Measurements from ENCODE around the gene HAL. TPM values are rescaled to one million over a fixed set of nuclear protein-coding genes. Genes with fewer than 3 reads are reported as not detected.
"Not testable (repeated sequence)": the region's sequence is repeated elsewhere in the genome, so short reads cannot be mapped to it uniquely, and the experiment has no call there.

The HAL gene
- total RNA-seq, 4 donors from 2014 or later: 0.29 to 1.1 TPM; not detected in 2

DNA sequence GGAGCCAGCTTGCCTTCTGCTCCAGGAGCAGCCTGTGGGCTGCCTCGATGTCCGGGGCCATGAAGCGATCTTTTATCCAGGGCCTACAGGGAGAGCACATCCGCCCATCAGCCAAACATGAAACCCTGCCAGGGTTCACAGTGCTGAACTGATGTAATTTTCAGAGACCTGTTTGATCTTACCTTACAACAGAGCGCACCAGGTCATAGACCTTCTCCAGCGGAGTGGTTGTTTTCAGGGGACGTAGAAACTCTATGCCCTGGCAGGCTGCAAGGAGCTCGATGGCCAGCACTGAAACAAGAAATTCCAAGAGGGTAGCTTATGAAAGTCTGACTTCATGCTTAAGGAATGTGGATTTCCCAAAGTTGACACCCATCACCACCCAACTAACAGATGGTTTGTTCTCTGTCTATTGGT lies 19.7 kb downstream of the HAL start:
- H3K27ac ChIP-seq: no peak overlapping the region
- no peak overlapping the region for H3K4me3 ChIP-seq
- no peaks in the 10 kb centered on the region for H3K4me1 ChIP-seq
- no peak for DNase-seq
- H3K9me3 ChIP-seq: no peaks in the 10 kb centered on the region
- intact Hi-C loops (cut with DNase I; ENCODE audit: low total_unique reads): no loop called here
- TF ChIP-seq, protein P1, sequence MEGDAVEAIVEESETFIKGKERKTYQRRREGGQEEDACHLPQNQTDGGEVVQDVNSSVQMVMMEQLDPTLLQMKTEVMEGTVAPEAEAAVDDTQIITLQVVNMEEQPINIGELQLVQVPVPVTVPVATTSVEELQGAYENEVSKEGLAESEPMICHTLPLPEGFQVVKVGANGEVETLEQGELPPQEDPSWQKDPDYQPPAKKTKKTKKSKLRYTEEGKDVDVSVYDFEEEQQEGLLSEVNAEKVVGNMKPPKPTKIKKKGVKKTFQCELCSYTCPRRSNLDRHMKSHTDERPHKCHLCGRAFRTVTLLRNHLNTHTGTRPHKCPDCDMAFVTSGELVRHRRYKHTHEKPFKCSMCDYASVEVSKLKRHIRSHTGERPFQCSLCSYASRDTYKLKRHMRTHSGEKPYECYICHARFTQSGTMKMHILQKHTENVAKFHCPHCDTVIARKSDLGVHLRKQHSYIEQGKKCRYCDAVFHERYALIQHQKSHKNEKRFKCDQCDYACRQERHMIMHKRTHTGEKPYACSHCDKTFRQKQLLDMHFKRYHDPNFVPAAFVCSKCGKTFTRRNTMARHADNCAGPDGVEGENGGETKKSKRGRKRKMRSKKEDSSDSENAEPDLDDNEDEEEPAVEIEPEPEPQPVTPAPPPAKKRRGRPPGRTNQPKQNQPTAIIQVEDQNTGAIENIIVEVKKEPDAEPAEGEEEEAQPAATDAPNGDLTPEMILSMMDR (IDR thresholded peaks at IDR 0.05): no peak
- no peak for TF ChIP-seq POLR2A (IDR thresholded peaks at IDR 0.05)
- H3K27me3 ChIP-seq: no peaks in the 10 kb centered on the region
- H3K36me3 ChIP-seq: no peaks in the 10 kb centered on the region

DNA sequence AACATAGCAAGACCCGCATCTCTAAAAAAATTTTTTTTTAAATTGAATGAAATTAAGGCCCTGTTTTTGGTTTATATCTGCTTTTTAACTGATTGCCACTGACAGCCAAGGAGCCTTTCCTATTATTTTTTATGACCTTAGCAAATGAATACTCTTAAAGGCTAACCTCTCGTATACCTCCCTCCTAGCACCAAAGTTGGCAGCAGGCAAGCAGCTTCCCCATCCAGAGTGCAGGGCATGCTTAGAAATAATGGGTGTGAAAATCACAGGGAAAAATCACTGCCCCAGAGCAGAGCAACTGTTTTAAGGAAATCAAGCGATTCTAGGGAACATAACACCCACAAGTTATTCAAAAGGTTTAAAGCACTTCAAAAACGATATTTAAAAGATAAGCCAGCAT lies 20.7 kb downstream of the HAL start:
- intact Hi-C loops (cut with DNase I; ENCODE audit: low total_unique reads): no loop called here
- Histone ChIP-seq H3K9me3 (no peaks in the 10 kb centered on the region), H3K27me3 (no peaks in the 10 kb centered on the region), H3K4me1 (no peaks in the 10 kb centered on the region), H3K27ac (no peak overlapping the region), H3K4me3 (no peak overlapping the region), H3K36me3 (no peaks in the 10 kb centered on the region)
- no peak for DNase-seq
- TF ChIP-seq POLR2A (IDR thresholded peaks at IDR 0.05): no peak
- TF ChIP-seq, protein P1 (IDR thresholded peaks at IDR 0.05): no peak

DNA sequence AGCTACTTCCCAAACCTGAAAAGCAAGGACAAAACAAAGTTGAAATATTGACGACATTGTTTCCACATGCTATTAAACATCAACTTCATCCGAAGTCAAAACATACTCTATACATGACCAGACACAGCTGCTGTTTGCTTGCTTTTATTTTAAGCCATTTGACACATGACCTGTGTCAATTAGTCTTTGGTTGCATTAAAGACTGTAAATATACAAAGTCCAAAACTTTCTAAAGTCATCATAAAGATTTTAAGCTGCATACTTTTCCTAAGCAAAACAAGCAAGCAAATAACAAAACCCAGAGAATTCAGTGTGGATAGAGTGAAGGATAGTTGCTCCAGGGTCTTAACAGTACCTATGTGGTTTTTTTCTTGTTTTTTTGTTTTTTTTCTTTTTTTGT lies 21.8 kb downstream of the HAL start:
- Histone ChIP-seq H3K4me3 (no peak overlapping the region), H3K9me3 (no peaks in the 10 kb centered on the region), H3K36me3 (no peaks in the 10 kb centered on the region), H3K27ac (no peak overlapping the region), H3K27me3 (no peaks in the 10 kb centered on the region), H3K4me1 (no peaks in the 10 kb centered on the region)
- TF ChIP-seq POLR2A (IDR thresholded peaks at IDR 0.05): no peak
- TF ChIP-seq, protein P1 (IDR thresholded peaks at IDR 0.05): no peak
- no peak for DNase-seq
- intact Hi-C loops (cut with DNase I; ENCODE audit: low total_unique reads): no loop called here

DNA sequence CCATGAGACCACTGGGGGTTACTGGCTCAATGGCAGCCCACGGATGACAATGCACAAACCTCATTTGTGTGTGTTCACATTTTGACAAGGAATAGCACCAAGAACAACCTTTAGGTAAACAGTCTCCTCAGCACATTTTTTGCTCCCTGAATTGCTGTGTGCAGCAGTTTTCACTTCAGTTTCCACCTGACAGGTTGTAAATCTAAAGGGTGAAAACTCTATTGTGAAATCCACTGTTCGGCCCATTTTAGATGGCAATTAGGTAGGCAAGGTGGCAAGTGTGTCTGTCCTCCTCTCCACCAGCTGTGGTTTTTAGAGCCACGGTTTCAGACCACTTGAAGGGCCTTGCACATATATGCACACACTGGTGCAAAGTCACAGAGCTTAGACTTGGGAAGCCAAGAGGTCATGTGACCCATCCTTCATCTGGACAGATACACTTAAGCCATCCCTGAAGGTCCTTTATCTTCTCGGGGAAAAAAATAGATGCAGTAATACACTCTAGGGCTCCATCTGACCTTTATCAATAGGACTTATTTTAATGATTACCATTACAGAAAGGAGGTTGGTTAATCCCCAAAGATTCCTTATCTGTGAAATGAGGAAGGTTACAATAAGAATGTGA lies 23.2 kb downstream of the HAL start:
- H3K27me3 ChIP-seq: no peaks in the 10 kb centered on the region
- intact Hi-C loops (cut with DNase I; ENCODE audit: low total_unique reads): no loop called here
- no peak overlapping the region for H3K27ac ChIP-seq
- no peak overlapping the region for H3K4me3 ChIP-seq
- TF ChIP-seq, protein P1 (IDR thresholded peaks at IDR 0.05): no peak
- TF ChIP-seq POLR2A (IDR thresholded peaks at IDR 0.05): no peak
- H3K4me1 ChIP-seq: no peaks in the 10 kb centered on the region
- no peaks in the 10 kb centered on the region for H3K36me3 ChIP-seq
- no peak for DNase-seq
- H3K9me3 ChIP-seq: no peaks in the 10 kb centered on the region

DNA sequence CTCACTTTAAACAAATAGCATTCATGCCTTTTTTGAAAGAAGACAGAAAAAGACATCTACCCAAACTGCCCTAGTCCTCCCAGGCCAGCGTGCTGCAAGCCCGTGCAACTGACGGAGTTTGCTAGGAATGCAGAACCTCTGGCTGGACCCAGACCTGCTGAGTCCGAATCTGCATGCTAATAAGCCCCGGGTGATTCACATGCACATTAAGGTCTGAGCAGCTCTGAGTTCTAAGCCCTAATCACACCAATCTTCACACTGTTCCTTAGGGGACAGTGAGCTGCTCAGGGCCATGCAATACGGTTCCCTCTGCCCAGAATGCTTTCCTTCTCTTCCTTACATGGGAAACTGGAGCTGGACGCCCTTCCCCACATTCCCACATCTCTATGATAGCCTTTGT lies 25.2 kb downstream of the HAL start:
- H3K27ac ChIP-seq: no peak overlapping the region
- no peaks in the 10 kb centered on the region for H3K36me3 ChIP-seq
- intact Hi-C loops (cut with DNase I; ENCODE audit: low total_unique reads): no loop called here
- H3K9me3 ChIP-seq: no peaks in the 10 kb centered on the region
- H3K4me3 ChIP-seq: no peak overlapping the region
- H3K27me3 ChIP-seq: no peaks in the 10 kb centered on the region
- H3K4me1 ChIP-seq: no peaks in the 10 kb centered on the region
- TF ChIP-seq, protein P1 (IDR thresholded peaks at IDR 0.05): no peak
- no peak for TF ChIP-seq POLR2A (IDR thresholded peaks at IDR 0.05)
- DNase-seq: no peak

DNA sequence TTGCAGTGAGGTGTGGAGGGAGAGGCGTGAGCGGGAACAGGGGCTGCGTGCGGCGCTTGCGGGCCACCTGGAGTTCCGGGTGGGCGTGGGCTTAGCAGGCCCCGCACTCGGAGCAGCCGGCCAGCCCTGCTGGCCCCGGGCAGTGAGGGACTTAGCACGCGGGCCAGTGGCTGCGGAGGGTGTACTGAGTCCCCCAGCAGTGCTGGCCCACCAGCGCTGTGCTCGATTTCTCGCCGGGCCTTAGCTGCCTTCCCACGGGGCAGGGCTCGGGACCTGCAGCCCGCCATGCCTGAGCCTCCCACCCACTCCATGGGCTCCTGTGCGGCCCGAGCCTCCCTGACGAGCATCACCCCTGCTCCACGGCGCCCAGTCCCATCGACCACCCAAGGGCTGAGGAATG lies 27.0 kb downstream of the HAL start:
- H3K4me3 ChIP-seq; H3K4me1 ChIP-seq; intact Hi-C loops (cut with DNase I; ENCODE audit: low total_unique reads); DNase-seq; H3K9me3 ChIP-seq; H3K27me3 ChIP-seq; H3K27ac ChIP-seq; H3K36me3 ChIP-seq: not testable (repeated sequence)
